H1 (cell line): ENCODE results near the gene SLC5A10. TPM values are rescaled to one million over a fixed set of nuclear protein-coding genes. Genes with fewer than 3 reads are reported as not detected.

Experiments
- ATF3 ChIP-seq: IDR thresholded peaks from 2 replicates; pipeline ENCODE4 v1.6.1; 2011; ENCODE audit warnings: low read depth, mild to moderate bottlenecking, low read length; ENCODE audit not compliant: insufficient read depth
- BACH1 ChIP-seq: IDR thresholded peaks from 2 replicates; pipeline ENCODE4 v1.6.1; 2012; ENCODE audit warnings: low read length, improper control_type of control experiment
- CEBPB ChIP-seq: IDR thresholded peaks from 2 replicates; pipeline ENCODE4 v1.6.1; 2012; ENCODE audit warnings: low read depth, low read length
- CHD2 ChIP-seq: IDR thresholded peaks from 2 replicates; pipeline ENCODE4 v1.6.1; 2012; ENCODE audit warnings: low read length, improper control_type of control experiment
- CHD7 ChIP-seq: fragments of 300-600 bp; sonication (generic); IDR thresholded peaks from 2 replicates; pipeline ENCODE4 v1.7.1; 2012; ENCODE audit warnings: low read length, moderate library complexity, mild to moderate bottlenecking, inconsistent platforms; ENCODE audit not compliant: insufficient replicate concordance
- KDM4A ChIP-seq: IDR thresholded peaks from one replicate; pipeline ENCODE4 v1.7.1; 2012; ENCODE audit warnings: low read depth, mild to moderate bottlenecking, moderate library complexity, low read length, inconsistent platforms; ENCODE audit not compliant: severe bottlenecking
- MAFK ChIP-seq: IDR thresholded peaks from 2 replicates; pipeline ENCODE4 v1.6.1; 2012; ENCODE audit warnings: low read depth, mild to moderate bottlenecking, improper control_type of control experiment, low read length
- POLR2A ChIP-seq, 2 experiments: IDR thresholded peaks; 1 replicate in 1 of 2; 2 replicates in 1 of 2; pipeline ENCODE4 v1.6.1; 2011; ENCODE audit warnings: low read depth in 2 of 2, low read length in 2 of 2, mild to moderate bottlenecking in 2 of 2; ENCODE audit errors: control extremely low read depth in 1 of 2
- SP1 ChIP-seq: IDR thresholded peaks from 2 replicates; pipeline ENCODE4 v1.6.1; 2011; ENCODE audit warnings: low read depth, low read length
- TEAD4 ChIP-seq: IDR thresholded peaks from 2 replicates; pipeline ENCODE4 v1.6.1; 2012; ENCODE audit warnings: low read depth, low read length, inconsistent platforms, mixed read lengths
- polyA plus RNA-seq, 7 experiments: library from polyadenylated mRNA; depleted of rRNA in 3 of 7; stranded (reverse) in 5 of 7; unstranded in 2 of 7; fragments of >200 nt in 5 of 7; fragments of 200-250 nt in 2 of 7; gene quantifications; 1 replicate in 5 of 7; 2 replicates in 1 of 7; 4 replicates in 1 of 7; pipeline versions ENCODE4 v1.2.1 to v1.2.3, GENCODE V29; 2011 to 2013; ENCODE audit warnings: missing spikeins in 2 of 7, mixed read lengths in 2 of 7
- total RNA-seq: library from RNA; stranded (reverse); fragmentation: NEBNext Ultra II Directional; extraction: Animal tissue kit (Norgen Biotek cat#: 25700); gene quantifications from 2 replicates; pipeline ENCODE4 v1.2.1, GENCODE V29; 2021

SLC5A10 gene
- total and polyA plus RNA-seq, 2 of the 8 experiments (the other 6 are each of a cell fraction or from before 2014, with no cell fraction given): 0.05 to 0.11 TPM

- TF ChIP-seq CHD7 (no peak), TEAD4 (no peak), MAFK (no peak), SP1 (no peak), CHD2 (no peak), KDM4A (no peak), BACH1 (no peak), POLR2A (IDR thresholded peaks at IDR 0.05; ENCODE audit: control extremely low read depth in 1 of 2, low read depth in 2 of 2, low read length in 2 of 2) (no peak), CEBPB (no peak), ATF3 (no peak)
Measured at GRCh38 chr17:18997650-18998196, 45.8 kb downstream of the SLC5A10 start (continued).
